GM19468 (cell line): ENCODE data around the gene BAZ2B.

ENCODE experiments used
- ATAC-seq: cut with Tn5 transposase; IDR thresholded peaks from one replicate; pipeline ENCODE4 v1.9.1; 2021; ENCODE audit warnings: mild to moderate bottlenecking, moderate library complexity, moderate number of reproducible peaks; ENCODE audit not compliant: unreplicated experiment; ENCODE audit errors: extremely low read depth

BAZ2B gene

DNA sequence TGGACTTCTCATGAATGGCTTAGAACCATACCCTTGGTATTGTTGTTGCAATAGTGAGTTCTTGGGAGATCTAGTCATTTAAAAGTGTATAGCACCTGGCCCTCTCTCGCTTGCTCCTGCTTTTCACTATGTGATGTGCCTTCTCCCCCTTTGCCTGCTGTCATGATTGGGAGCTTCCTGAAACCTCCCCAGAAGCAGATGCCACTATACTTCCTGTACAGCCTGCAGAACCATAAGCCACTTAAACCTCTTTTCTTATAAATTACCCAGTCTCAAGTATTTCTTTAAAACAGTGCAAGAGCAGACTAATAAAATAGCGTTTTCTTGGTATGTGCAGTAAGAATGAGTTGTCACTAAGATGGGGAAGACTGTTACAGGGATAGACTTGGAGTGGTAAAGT lies 31.6 kb downstream of the BAZ2B start:
- ATAC-seq = no peak

DNA sequence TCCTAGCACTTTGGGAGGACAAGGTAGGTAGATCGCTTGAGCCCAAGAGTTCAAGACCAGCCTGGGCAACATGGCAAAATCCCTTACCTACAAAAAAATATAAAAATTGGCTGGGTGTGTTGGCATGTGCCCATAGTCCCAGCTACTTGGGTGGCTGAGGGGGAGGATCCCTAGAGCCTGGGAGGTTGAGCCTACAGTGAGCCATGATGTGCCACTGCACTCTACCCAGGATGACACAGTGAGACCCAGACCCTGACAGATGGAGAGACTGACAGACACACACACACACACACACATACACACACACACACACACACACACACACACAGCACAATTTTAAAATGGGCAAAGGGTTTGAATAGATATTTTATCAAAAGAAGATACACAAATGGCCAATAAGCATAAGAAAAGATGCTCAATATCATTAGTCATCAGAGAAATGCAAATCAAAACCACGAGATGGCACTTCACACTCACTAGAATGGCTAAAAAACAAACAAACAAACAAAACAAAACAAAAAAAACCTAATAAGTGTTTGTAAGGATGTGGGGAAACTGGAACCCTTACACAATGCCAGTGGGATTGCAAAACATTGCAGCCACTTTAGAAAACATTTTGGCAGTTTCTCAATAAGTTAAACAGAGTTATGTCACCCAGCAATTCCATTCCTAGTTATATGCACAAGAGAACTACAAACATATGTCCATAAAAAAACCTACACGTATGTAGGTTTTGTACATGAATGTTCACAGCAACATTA lies 42.3 kb downstream of the BAZ2B start:
- ATAC-seq = no peak

GRCh38 chr2:159573294-159573693 lies 43.1 kb downstream of the BAZ2B start:
- ATAC-seq = no peak

DNA sequence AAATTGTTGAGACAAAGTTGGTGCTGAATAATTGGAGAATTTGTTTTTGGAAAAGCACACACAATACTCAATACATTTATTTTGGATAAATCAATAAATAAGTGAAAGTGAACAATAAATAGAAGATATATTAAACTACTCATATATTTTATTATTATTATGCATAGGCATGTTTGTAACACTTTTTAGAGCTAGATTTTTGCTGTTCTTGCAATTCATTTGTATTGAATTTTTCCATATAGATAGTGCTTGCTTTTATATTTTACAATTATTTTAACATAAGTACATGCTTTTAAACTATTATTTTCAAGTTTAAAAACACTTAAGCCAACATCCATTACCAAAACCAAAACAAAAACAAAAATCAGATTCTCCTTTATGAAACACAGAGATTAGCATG lies 43.9 kb downstream of the BAZ2B start:
- ATAC-seq = no peak

GRCh38 chr2:159571540-159572260 lies 44.6 kb downstream of the BAZ2B start:
- ATAC-seq = no peak

GRCh38 chr2:159564081-159564480 lies 52.3 kb downstream of the BAZ2B start:
- ATAC-seq = no peak

DNA sequence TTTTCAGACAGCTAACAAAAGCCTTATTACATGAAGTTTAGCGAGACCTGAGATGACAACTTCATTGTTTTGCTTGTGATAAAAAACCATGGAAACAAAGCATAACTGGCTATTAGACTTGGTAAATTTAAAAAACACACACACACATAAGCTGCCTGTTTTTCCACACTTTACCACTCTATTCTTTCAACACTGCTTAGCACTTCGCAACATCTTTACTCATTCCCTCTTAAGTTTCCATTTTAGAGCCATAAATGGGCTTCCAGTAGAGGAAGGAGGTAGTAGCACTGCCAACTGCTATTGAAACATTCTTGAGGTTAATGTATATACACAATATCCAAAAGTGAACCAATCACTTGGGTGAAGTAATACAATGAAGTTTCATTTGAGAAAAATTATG lies 54.1 kb downstream of the BAZ2B start:
- no peak for ATAC-seq

DNA sequence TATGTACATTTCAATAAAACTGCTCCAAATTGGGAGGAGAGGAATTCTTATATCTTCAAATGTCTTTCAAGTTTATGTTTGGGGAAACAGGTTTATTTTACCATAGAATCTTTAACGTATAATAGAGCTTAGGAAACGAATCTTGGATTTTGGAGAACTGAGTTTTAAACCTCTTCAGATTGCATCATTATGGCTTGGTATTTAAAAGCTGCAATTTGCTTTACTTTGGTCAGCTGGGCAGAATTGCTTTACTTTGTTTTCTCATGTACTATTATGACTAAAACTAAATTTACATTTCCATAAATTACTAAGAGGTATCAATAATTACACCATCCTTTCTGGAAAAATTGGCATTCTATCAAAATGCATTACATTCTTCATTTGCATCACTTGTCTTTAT lies 54.6 kb downstream of the BAZ2B start:
- no peak for ATAC-seq

- no peak for ATAC-seq
Observed at GRCh38 chr2:159561242-159561641, 55.1 kb downstream of the BAZ2B start.

GRCh38 chr2:159559034-159559433 lies 57.3 kb downstream of the BAZ2B start:
- no peak for ATAC-seq

DNA sequence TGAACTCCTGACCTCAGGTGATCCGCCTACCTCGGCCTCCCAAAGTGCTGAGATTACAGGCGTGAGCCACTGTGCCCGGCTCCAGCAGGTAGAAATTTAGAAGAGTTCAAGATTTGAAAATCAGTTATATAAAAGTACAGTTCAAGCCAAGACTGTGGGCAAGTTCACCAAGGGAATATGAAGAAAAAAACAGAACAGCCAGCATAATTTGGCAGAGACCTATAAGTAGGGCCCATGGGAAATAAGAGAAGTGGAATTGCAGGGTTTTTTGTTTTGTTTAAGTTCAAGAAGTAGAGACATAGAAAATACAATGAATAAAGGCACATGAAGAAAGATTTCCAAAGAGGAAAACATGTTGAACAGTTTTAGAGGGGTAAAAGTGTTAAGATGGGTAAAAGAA lies 57.9 kb downstream of the BAZ2B start:
- ATAC-seq = no peak

DNA sequence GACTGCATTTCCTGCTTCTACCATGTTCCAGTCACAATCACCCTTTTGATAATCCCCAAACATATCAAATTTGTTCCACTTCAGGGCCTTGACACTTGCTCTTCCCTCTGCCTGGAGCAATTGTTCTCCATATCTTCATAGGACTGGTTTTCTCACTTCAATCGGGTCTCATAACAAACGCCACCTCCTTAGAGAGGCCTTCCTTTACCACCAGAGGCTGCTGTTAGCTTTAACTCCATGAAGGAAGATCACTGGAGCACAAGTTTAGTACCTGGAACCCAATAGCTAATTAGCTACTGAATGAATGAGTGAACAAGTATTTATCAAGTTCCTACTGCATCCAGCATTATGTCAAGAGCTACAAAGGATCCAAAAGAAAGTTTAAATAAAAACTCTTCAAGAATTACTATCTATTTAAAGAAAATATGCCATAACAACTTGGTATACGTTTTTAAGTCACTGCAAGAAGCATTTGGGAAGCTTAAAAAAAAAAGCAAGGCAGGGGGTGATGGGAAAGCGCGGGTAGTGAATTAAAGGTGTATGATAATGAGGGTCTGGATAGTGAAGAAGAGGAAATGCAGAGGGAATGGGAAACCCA lies 58.8 kb downstream of the BAZ2B start:
- ATAC-seq = no peak

GRCh38 chr2:159555651-159556392 lies 60.5 kb downstream of the BAZ2B start:
- no peak for ATAC-seq

- no peak for ATAC-seq
Observed at GRCh38 chr2:159553727-159554126, 62.6 kb downstream of the BAZ2B start.

- ATAC-seq = no peak
Observed at GRCh38 chr2:159551806-159552205, 64.5 kb downstream of the BAZ2B start.

- ATAC-seq = no peak
Observed at GRCh38 chr2:159550231-159550630, 66.1 kb downstream of the BAZ2B start.

DNA sequence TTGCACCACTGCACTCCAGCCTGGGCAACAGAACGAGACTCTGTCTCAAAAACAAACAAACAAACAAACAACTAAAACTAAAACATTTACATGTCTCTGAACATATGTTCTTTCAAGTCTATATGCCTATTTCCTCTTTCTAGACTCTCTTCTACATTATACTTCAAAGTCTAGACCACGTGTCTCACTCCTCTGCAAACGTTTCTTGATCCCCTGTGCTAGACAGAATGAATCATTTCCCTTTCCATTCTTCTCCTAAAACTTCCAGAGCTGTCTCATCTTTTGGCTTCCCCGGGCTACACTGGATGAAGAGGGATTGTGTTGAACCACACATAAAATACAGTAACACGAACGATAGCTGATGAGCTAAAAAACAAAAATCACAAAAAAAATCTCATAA lies 67.1 kb downstream of the BAZ2B start:
- ATAC-seq = no peak

DNA sequence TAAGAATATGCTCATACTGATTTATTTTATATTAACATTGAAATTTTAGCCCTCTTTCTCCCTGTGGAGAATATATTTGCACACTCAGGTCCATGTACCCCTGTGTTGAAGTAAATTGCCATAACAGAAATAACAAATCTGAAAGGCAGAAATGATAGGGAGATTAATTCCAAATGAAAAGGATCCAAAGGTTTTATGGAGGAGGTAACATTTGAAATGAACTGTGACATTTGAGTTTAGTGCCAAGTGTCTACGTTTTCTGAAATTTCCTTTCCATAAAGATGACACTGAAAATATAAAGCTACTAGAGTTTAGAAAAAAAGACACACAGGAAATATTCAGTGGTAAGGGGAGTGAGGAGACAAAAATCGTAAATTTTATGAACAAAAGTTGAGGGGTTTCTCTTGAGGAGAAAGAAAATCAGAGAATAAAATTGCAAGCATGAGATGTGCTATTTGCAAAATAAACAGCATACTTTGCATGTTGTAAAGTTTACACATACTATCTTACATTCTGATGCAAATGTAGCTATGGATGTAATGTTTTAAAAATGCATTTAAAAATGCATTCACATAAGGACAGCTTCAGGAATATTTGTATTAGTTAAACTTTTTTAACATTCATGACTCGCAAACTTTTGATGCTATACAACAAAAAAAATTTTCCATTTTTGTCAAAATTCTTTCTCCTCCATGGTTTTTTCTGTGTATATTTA lies 69.5 kb downstream of the BAZ2B start:
- no peak for ATAC-seq

GRCh38 chr2:159546039-159546438 lies 70.3 kb downstream of the BAZ2B start:
- no peak for ATAC-seq

DNA sequence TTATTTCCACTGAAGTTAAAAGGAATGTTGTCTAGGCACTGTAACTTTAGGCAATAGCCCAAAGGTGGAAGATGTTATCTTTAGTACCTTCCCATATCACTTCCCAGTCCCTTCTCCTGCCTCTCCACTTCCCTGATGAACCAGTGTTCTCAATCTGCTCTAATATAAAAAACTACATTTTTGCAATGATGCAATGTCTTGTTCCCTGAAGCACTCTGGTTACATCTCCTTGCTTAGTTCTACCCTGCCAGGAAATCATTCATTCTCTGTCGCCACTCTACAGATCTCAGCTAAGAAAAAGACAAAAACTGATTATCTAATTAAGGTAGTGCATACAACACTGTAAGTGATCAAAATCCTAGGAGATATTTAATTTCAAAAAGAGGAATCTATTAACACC lies 71.3 kb downstream of the BAZ2B start:
- no peak for ATAC-seq
